GM19397 (cell line): Measurements from ENCODE around the gene PARP15.

ENCODE experiments used
- ATAC-seq: cut with Tn5 transposase; IDR thresholded peaks from one replicate; pipeline ENCODE4 v1.9.1; 2021; ENCODE audit warnings: mild to moderate bottlenecking, moderate library complexity; ENCODE audit not compliant: unreplicated experiment

Gene PARP15

GRCh38 chr3:122568755-122569154 is 8.7 kb upstream of the PARP15 start:
- no peak for ATAC-seq

- ATAC-seq: no peak
Observed at GRCh38 chr3:122572940-122573412, 4.5 kb upstream of the PARP15 start.

- peak; percentile 85 for ATAC-seq
Observed at GRCh38 chr3:122576174-122576940, 1.1 kb upstream of the PARP15 start.

- no peak for ATAC-seq
Observed at GRCh38 chr3:122578069-122578740, 755 bp downstream of the PARP15 start.

- no peak for ATAC-seq
Observed at GRCh38 chr3:122580470-122580869, 3.0 kb downstream of the PARP15 start.

GRCh38 chr3:122581622-122582021 is 4.2 kb downstream of the PARP15 start:
- no peak for ATAC-seq

GRCh38 chr3:122582390-122582789 is 4.9 kb downstream of the PARP15 start:
- ATAC-seq: no peak

GRCh38 chr3:122586098-122586497 is 8.6 kb downstream of the PARP15 start:
- ATAC-seq: no peak

- no peak for ATAC-seq
Observed at GRCh38 chr3:122586773-122587485, 9.5 kb downstream of the PARP15 start.

- no peak for ATAC-seq
Observed at GRCh38 chr3:122587572-122587971, 10.1 kb downstream of the PARP15 start.

GRCh38 chr3:122589297-122589696 is 11.8 kb downstream of the PARP15 start:
- ATAC-seq: no peak

GRCh38 chr3:122590610-122591009 is 13.2 kb downstream of the PARP15 start:
- no peak for ATAC-seq

GRCh38 chr3:122594025-122594424 is 16.6 kb downstream of the PARP15 start:
- ATAC-seq: no peak

- no peak for ATAC-seq
Observed at GRCh38 chr3:122598151-122598550, 20.7 kb downstream of the PARP15 start.

GRCh38 chr3:122598556-122598955 is 21.1 kb downstream of the PARP15 start:
- no peak for ATAC-seq

- no peak for ATAC-seq
Observed at GRCh38 chr3:122602011-122602710, 24.7 kb downstream of the PARP15 start.

GRCh38 chr3:122603056-122603455 is 25.6 kb downstream of the PARP15 start:
- no peak for ATAC-seq

- no peak for ATAC-seq
Observed at GRCh38 chr3:122606330-122606729, 28.9 kb downstream of the PARP15 start.

- ATAC-seq: no peak
Observed at GRCh38 chr3:122608916-122609315, 31.5 kb downstream of the PARP15 start.

GRCh38 chr3:122609798-122610559 is 32.5 kb downstream of the PARP15 start:
- peak; percentile 86 for ATAC-seq
